GM19372 (cell line): Measurements from ENCODE around the gene ABCF3.
"Not testable (repeated sequence)": the region's sequence is repeated elsewhere in the genome, so short reads cannot be mapped to it uniquely, and the experiment has no call there.

Experiments used
- ATAC-seq: cut with Tn5 transposase; IDR thresholded peaks from one replicate; pipeline ENCODE4 v1.9.1; 2021; ENCODE audit warnings: mild to moderate bottlenecking, low read depth, moderate library complexity; ENCODE audit not compliant: unreplicated experiment

Gene ABCF3

DNA sequence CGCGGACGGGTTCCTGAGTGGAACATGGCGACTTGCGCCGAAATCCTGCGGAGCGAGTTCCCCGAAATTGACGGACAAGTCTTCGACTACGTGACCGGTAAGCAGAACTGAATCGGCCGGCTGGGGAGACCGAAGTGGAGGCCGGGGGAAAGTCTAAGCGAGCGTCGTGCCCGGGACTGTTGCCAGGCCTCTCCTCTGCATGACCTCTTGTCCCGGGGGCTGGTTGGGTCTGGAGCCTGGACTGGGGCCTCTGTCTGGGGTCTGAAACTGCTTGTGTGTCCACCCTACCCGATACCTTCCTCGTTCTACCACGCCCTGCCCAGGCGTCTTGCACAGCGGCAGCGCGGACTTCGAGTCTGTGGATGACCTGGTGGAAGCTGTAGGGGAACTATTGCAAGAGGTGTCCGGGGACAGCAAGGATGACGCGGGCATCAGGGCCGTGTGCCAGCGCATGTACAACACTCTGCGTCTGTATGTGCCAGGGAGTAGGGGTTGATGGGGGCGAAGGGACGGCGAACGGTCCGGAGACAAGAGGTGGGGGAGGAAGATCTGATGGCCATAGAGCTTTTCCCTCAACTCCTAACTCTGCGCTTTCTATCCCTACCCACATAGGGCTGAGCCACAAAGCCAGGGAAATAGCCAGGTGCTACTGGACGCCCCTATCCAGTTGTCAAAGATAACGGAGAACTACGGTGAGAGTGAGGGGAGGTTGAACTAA is at the start of gene ABCF3:
Gene ABCF3, plus strand, starts transcription at position 16 of the 718 bp plus-strand sequence. Its CDS starts 9 bp downstream, at position 25.
- ATAC-seq = peak; percentile 2

DNA sequence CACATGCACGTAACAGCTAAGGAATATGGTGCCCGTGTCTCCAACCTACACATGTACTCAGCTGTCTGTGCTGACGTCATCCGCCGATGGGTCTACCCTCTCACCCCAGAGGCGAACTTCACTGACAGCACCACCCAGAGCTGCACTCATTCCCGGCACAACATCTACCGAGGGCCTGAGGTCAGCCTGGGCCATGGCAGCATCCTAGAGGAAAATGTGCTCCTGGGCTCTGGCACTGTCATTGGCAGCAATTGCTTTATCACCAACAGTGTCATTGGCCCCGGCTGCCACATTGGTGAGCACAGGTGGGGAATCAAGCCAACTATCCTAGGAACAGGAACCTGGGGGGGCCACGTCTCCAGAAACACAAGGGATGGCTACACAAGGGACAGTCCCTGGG is 45.6 kb upstream of the ABCF3 start:
- ATAC-seq = no peak

DNA sequence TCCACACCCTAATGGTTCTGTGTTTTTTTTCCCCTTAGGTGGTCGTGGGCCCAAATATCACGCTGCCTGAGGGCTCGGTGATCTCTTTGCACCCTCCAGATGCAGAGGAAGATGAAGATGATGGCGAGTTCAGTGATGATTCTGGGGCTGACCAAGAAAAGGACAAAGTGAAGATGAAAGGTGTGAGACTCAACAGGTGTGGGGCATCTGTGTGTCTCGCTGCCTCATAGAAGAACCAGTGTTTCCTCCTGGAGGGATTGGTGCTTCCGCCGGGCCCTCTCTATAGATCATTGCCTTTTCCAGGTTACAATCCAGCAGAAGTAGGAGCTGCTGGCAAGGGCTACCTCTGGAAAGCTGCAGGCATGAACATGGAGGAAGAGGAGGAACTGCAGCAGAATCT is 43.8 kb upstream of the ABCF3 start:
- ATAC-seq = no peak

DNA sequence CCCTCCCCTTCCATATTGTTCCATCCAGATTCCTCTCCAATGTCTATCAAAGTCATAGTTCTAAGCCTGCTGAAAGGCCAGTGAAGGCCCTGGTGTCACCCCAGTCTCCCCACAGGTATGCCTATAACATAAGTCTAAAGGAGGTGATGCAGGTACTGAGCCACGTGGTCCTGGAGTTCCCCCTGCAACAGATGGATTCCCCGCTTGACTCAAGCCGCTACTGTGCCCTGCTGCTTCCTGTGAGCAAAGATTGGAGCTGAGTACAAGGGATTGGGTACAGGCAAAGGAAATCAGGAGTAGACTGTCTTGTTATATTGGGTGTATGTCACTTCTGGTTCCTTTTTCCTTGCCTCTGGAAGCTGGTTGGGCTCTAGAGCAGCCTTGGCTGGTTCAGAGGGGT is 42.7 kb upstream of the ABCF3 start:
- ATAC-seq = no peak

DNA sequence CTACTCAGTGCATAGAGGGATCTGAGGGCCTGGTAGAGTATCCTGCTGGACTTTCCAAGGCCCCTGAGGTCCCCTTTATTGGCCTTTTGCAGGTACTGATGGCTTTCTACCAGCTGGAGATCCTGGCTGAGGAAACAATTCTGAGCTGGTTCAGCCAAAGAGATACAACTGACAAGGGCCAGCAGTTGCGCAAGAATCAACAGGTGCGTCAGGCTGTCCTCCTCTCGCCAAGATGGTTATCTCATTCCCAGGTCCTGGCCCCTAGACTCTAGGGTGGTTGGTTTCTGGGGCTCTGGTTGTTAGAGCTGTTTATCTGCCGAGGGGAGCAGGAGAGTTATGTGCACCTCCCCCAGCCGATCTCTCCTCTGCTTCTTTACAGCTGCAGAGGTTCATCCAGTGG is 41.5 kb upstream of the ABCF3 start:
- no peak for ATAC-seq

- no peak for ATAC-seq
These were observed 40.9 kb upstream of the ABCF3 start for GRCh38 chr3:184145111-184145524.

DNA sequence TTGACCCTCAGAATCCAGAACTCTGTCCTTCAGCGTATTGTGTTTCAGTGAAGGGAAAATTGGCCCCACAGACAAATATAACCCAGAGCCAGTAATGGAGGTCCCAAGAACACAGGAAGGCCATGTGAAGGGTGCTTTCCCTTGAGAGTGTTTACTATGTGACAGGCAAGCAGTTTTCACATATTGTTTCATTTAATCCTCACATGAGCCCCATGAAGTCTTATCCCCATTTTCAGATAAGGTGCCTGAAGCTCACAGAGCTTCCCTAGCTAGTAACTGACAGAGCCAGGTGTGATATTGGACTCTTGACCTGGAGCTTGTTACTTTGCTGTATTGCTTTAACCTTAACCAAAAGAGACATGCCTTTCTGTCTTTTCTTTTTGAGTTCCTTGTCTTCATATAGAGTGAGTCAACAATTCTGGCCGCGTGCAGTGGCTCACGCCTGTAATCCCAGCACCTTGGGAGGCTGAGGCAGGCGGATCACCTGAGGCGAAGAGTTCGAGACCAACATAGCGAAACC is 40.2 kb upstream of the ABCF3 start:
- ATAC-seq = no peak

DNA sequence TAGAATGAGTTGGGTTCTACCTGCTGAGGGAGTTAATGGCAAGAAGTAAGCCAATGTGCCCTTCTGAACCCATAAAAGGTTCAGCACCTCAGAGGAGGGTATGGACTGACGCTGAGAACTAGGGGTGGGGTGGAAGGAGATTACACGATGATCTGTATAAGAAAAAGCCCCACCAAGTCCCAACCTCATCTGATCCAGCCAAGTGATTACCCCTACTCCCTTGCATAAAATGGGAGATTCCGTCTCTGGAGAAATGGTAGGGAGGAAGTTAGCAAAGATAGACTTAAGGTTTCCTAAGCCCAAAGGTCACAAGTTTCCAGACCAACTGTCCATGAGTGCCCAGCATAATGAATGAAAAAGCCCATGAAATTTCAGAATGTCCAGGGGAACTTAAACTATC is 37.9 kb upstream of the ABCF3 start:
- no peak for ATAC-seq

GRCh38 chr3:184149123-184149522 is 36.9 kb upstream of the ABCF3 start:
- ATAC-seq = no peak

DNA sequence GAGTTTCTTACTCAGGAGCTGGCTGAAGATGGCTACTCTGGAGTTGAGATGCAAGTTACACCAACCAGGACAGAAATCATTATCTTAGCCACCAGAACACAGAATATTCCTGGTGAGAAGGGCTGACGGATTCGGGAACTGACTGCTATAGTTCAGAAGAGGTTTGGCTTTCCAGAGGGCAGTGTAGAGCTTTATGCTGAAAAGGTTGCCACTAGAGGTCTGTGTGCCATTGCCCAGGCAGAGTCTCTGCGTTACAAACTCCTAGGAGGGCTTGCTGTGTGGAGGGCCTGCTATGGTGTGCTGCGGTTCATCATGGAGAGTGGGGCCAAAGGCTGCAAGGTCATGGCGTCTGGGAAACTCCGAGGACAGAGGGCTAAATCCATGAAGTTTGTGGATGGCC is 36.2 kb upstream of the ABCF3 start:
- not testable (repeated sequence) for ATAC-seq

GRCh38 chr3:184154885-184155643 is 30.9 kb upstream of the ABCF3 start, which contains the start of gene DVL3:
DVL3 (plus strand) TSS chr3:184155377; CDS start chr3:184155636, 259 bp downstream.
- peak; percentile 77 for ATAC-seq

DNA sequence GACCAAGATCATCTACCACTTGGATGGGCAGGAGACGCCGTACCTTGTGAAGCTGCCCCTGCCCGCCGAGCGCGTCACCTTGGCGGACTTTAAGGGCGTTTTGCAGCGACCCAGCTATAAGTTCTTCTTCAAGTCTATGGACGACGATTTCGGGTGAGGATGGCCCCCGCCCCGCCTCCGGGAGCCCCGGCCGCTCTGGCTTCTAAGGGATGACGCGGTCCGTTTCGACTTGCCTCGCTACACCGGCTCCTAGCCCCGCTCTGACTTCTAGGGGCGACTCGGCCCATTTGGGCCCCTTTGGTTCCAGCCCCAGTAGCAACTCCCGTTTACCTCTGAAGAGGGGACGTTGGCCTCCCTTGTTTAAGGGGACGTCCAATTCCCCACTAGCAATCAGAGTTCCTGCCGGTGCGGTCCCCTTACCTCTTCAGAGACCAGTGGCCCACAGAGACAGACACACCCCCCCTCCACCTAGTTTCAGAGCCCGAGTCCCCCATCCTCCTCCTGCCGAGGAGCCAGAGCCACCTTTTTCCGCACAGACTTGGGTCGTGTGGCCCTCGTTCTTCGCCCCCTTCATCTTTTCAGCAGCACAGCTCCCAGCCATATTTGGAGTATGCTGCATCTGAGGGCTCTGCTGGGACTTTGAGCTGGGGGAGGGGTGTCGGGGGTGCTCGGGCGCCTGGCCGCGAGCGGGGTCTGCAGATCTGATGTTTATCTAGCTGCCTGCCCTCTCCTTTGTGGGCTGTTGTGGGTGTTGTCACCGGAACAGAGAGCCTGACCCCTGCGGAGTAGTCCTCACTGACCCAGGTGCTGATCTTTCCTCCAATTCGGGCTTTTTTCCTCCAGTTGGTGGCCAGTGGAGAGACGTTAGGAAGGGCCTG is 30.1 kb upstream of the ABCF3 start:
- ATAC-seq = peak; percentile 23

- ATAC-seq = no peak
These were observed 29.5 kb upstream of the ABCF3 start for GRCh38 chr3:184156522-184156955.

GRCh38 chr3:184157206-184157605 is 28.8 kb upstream of the ABCF3 start:
- no peak for ATAC-seq

DNA sequence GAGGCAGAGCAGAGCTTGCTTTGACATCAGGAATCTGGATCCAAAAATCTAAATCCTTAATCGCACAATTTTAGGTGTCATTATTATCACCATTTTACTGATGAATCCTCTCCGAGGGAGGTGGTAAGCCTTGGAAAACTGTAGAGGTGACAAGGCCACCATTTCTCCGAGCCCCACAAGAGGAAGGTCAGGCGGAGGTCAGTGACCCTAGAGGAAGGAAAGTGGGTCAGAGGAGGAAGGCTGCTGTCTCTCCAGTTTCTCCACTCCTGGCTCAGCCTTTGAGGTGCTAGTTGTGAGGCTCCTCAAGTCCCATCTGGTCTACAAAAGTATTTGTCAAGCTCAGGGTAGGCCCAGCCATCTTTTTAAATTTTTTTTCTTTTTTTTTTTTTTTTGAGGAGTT is 27.6 kb upstream of the ABCF3 start:
- ATAC-seq = no peak

- no peak for ATAC-seq
These were observed 25.5 kb upstream of the ABCF3 start for GRCh38 chr3:184160456-184160855.

DNA sequence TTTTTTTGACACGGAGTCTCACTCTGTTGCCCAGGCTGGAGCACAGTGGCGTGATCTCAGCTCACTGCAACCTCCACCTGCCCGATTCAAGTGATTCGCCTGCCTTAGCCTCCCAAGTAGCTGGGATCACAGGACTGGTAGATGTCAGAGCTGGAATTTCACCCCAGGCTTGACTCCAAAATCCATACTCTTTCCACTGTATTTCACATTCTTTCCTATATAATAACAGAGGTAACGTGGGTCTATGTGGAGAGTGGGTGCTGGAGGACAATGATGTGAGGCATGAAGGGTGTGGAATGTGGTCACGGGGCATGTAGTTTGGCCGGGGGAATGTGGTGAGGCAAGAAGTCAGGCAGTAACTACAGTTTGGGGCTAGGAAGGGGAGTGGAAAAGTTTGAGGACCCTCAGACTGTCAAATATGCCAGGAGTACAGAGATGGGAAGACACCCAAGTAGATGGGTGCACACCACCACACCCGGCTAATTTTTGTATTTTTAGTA is 23.4 kb upstream of the ABCF3 start:
- ATAC-seq = not testable (repeated sequence)

GRCh38 chr3:184164648-184165330 is 21.2 kb upstream of the ABCF3 start:
- ATAC-seq = no peak

GRCh38 chr3:184165543-184165942 is 20.5 kb upstream of the ABCF3 start:
- no peak for ATAC-seq

- no peak for ATAC-seq
These were observed 19.3 kb upstream of the ABCF3 start for GRCh38 chr3:184166671-184167070.
